A549 (cell line): ENCODE data around the gene KHNYN.

ENCODE experiments used
- CEBPB ChIP-seq, 2 experiments: fragments of >200 bp in 1 of 2; sonication (Bioruptor Twin) in 1 of 2; formaldehyde crosslinking in 1 of 2; IDR thresholded peaks; 2 replicates each; pipeline ENCODE4 v1.6.1; 2012 to 2016
- POLR2A ChIP-seq: IDR thresholded peaks from 2 replicates; pipeline ENCODE4 v1.6.1; 2012; ENCODE audit warnings: mild to moderate bottlenecking, low read length
- RFX5 ChIP-seq: fragments of 450-650 bp; IDR thresholded peaks from 2 replicates; pipeline ENCODE4 v1.7.1; 2014; ENCODE audit warnings: antibody characterized with exemption, mild to moderate bottlenecking, moderate library complexity
- SMC3 ChIP-seq: fragments of >200 bp; sonication (Bioruptor Twin); formaldehyde crosslinking; IDR thresholded peaks from 3 replicates; pipeline ENCODE4 v1.6.1; 2018; ENCODE audit warnings: inconsistent platforms
- TF ChIP-seq, protein P1 (sequence below): fragments of 200-600 bp; sonication (generic); IDR thresholded peaks from 2 replicates; pipeline ENCODE4 v1.6.1; 2016; ENCODE audit warnings: antibody characterized with exemption, mild to moderate bottlenecking, moderate library complexity

DNA sequence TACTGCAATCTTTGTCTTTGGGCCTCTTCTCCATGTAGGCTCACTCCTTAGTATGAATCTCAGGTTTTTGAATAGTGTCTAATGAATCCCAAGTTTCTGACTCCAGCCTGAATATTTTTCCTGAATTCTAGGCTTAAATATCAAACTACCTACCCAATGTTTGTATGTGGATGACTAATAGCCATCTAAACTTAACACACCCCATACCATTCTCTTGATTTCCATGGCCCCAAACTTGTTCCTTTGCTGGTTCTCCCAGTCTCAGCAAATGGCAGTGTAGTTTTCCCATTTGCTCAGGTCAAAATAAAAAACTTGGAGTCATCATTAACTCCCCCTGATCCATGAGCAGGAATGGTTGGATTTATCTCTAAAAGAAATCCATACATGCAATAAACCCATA is 31.6 kb downstream of the KHNYN start:
- TF ChIP-seq, protein P1, sequence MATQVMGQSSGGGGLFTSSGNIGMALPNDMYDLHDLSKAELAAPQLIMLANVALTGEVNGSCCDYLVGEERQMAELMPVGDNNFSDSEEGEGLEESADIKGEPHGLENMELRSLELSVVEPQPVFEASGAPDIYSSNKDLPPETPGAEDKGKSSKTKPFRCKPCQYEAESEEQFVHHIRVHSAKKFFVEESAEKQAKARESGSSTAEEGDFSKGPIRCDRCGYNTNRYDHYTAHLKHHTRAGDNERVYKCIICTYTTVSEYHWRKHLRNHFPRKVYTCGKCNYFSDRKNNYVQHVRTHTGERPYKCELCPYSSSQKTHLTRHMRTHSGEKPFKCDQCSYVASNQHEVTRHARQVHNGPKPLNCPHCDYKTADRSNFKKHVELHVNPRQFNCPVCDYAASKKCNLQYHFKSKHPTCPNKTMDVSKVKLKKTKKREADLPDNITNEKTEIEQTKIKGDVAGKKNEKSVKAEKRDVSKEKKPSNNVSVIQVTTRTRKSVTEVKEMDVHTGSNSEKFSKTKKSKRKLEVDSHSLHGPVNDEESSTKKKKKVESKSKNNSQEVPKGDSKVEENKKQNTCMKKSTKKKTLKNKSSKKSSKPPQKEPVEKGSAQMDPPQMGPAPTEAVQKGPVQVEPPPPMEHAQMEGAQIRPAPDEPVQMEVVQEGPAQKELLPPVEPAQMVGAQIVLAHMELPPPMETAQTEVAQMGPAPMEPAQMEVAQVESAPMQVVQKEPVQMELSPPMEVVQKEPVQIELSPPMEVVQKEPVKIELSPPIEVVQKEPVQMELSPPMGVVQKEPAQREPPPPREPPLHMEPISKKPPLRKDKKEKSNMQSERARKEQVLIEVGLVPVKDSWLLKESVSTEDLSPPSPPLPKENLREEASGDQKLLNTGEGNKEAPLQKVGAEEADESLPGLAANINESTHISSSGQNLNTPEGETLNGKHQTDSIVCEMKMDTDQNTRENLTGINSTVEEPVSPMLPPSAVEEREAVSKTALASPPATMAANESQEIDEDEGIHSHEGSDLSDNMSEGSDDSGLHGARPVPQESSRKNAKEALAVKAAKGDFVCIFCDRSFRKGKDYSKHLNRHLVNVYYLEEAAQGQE, result no peak
- TF ChIP-seq CEBPB (IDR thresholded peaks at IDR 0.05) (no peak), POLR2A (no peak), RFX5 (no peak), SMC3 (no peak)
